ENCODE measurements around the gene MAP3K20. TPM values are rescaled to one million over a fixed set of nuclear protein-coding genes. Genes with fewer than 3 reads are reported as not detected.

The MAP3K20 gene
- polyA plus RNA-seq, 1 experiment: 74.6 TPM

- Histone ChIP-seq H3K27me3 (ENCODE audit: control insufficient read depth, insufficient read depth, low read length) (no peaks in the 10 kb centered on the region), H3K4me3 (ENCODE audit: low read depth, low read length) (no peak overlapping the region), H3K9me3 (ENCODE audit: control insufficient read depth, insufficient read depth, low read length) (no peaks in the 10 kb centered on the region), H3K27ac (ENCODE audit: low read depth, low read length) (no peak overlapping the region)
- CTCF ChIA-PET: interaction anchor here (1.7 kb wide), 1 partner anchor 260 kb away, joined by 4 read pairs; no protein-coding TSS in a partner anchor
- POLR2A ChIA-PET: no interaction called here
- no peak for TF ChIP-seq CTCF (IDR thresholded peaks at IDR 0.05; ENCODE audit: low read depth, low read length)
- no peak for DNase-seq (ENCODE audit: low read depth, low spot score)
Measured at GRCh38 chr2:173192071-173192470, 116.4 kb downstream of the MAP3K20 start.

GRCh38 chr2:173193925-173194324, 118.3 kb downstream of the MAP3K20 start:
- Histone ChIP-seq H3K4me3 (ENCODE audit: low read depth, low read length) (no peak overlapping the region), H3K27me3 (ENCODE audit: control insufficient read depth, insufficient read depth, low read length) (no peaks in the 10 kb centered on the region), H3K9me3 (ENCODE audit: control insufficient read depth, insufficient read depth, low read length) (no peaks in the 10 kb centered on the region), H3K27ac (ENCODE audit: low read depth, low read length) (no peak overlapping the region)
- no peak for DNase-seq (ENCODE audit: low read depth, low spot score)
- TF ChIP-seq CTCF (IDR thresholded peaks at IDR 0.05; ENCODE audit: low read depth, low read length): no peak
- ChIA-PET CTCF (interaction anchor here (3.7 kb wide), 1 partner anchor 17 kb away, joined by 24 read pairs; no protein-coding TSS in a partner anchor), POLR2A (no interaction called here)

GRCh38 chr2:173195100-173195499, 119.5 kb downstream of the MAP3K20 start:
- H3K27ac ChIP-seq (ENCODE audit: low read depth, low read length): no peak overlapping the region
- no peak for DNase-seq (ENCODE audit: low read depth, low spot score)
- H3K4me3 ChIP-seq (ENCODE audit: low read depth, low read length): no peak overlapping the region
- POLR2A ChIA-PET: no interaction called here
- TF ChIP-seq CTCF (IDR thresholded peaks at IDR 0.05; ENCODE audit: low read depth, low read length): no peak
- no peaks in the 10 kb centered on the region for H3K27me3 ChIP-seq (ENCODE audit: control insufficient read depth, insufficient read depth, low read length)
- no peaks in the 10 kb centered on the region for H3K9me3 ChIP-seq (ENCODE audit: control insufficient read depth, insufficient read depth, low read length)
- CTCF ChIA-PET: interaction anchor here (3.7 to 4.7 kb wide), 2 partner anchors 15 to 168 kb away, joined by 22 to 24 read pairs; no protein-coding TSS in a partner anchor

GRCh38 chr2:173196080-173196479, 120.4 kb downstream of the MAP3K20 start:
- TF ChIP-seq CTCF (IDR thresholded peaks at IDR 0.05; ENCODE audit: low read depth, low read length): no peak
- POLR2A ChIA-PET: no interaction called here
- Histone ChIP-seq H3K27me3 (ENCODE audit: control insufficient read depth, insufficient read depth, low read length) (no peaks in the 10 kb centered on the region), H3K9me3 (ENCODE audit: control insufficient read depth, insufficient read depth, low read length) (no peaks in the 10 kb centered on the region), H3K27ac (ENCODE audit: low read depth, low read length) (no peak overlapping the region), H3K4me3 (ENCODE audit: low read depth, low read length) (no peak overlapping the region)
- no peak for DNase-seq (ENCODE audit: low read depth, low spot score)
- CTCF ChIA-PET: interaction anchor here (3.7 to 4.8 kb wide), 3 partner anchors 14 to 169 kb away, joined by 22 to 24 read pairs (median 24); no protein-coding TSS in a partner anchor

GRCh38 chr2:173196638-173197037, 121.0 kb downstream of the MAP3K20 start:
- POLR2A ChIA-PET: no interaction called here
- CTCF ChIA-PET: interaction anchor here (4.7 to 4.8 kb wide), 2 partner anchors 14 to 169 kb away, joined by 22 to 24 read pairs; no protein-coding TSS in a partner anchor
- Histone ChIP-seq H3K27me3 (ENCODE audit: control insufficient read depth, insufficient read depth, low read length) (no peaks in the 10 kb centered on the region), H3K4me3 (ENCODE audit: low read depth, low read length) (no peak overlapping the region), H3K27ac (ENCODE audit: low read depth, low read length) (no peak overlapping the region), H3K9me3 (ENCODE audit: control insufficient read depth, insufficient read depth, low read length) (no peaks in the 10 kb centered on the region)
- no peak for TF ChIP-seq CTCF (IDR thresholded peaks at IDR 0.05; ENCODE audit: low read depth, low read length)
- DNase-seq (ENCODE audit: low read depth, low spot score): no peak

All from AG04450 (cell line).